Embryonic facial prominence (tissue), 1 donor: ENCODE results near the gene ARID5B.
A peak's percentile ranks its signal among the peaks of the same experiment; 100 is the strongest.
"Not testable (repeated sequence)": the region's sequence is repeated elsewhere in the genome, so short reads cannot be mapped to it uniquely, and the experiment has no call there.

Source experiments
- DNase-seq: peaks from one replicate; pipeline ENCODE4 v3.0.0-alpha.2; 2016; ENCODE audit errors: extremely low spot score

Gene ARID5B

DNA sequence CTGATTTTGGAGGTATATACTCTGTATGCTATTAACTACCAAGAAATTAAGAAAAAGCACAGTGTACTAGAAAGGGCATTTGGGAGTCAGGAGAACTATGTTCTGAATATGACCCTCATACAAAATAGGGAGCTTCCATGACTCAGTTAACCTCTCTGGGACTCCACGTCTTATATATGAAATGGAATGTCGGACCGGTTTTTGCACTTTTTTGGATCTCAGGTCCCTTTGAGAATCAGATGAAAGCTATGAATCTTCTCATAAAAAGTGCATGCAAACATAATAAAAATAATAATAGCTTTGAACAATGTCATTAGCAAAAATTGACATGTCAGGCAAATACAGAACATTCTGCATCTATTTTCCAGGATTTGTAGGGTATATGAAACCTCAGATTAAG is 113.0 kb downstream of the ARID5B start:
- no peak for DNase-seq

- no peak for DNase-seq
Measured at GRCh38 chr10:62015994-62016393, 114.5 kb downstream of the ARID5B start.

DNA sequence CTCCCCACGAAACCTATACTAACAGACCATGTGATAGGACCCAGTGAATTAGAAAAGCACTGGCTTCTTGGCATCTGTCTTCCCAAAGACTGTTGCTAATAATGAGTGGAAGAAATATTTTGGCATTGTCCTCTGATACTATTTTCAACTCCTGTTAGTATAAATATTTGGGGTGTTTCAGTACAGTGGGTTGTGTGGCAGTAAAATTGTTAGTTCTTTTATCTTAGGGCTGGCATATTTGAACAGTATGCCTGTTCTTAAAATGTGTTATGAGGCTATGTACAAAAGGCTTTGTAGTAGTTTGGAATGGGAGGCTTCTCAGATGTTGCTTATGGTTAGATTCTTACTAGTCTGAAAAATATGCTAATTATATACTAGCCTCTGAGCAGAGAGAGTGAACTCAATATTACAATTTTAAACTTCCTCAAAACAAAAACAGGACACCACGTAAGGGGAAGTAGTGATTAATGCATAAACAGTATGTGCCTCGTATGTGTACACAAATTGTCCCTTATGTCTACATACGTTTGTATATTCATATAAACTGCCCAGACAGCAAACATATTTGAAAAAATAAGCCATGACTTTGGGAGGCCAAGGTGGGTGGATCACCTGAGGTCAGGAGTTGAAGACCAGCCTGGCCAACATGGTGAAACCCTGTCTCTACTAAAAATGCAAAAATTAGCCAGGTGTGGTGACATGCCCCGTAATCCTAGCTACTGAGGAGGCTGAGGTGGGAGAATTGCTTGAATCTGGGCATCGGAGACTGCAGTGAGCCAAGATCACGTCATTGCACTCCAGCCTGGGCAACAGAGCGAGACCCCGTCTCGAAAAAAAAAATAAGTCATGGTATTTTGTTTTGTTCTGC is 115.4 kb downstream of the ARID5B start:
- no peak for DNase-seq

- no peak for DNase-seq
Measured at GRCh38 chr10:62017491-62017870, 116.0 kb downstream of the ARID5B start.

DNA sequence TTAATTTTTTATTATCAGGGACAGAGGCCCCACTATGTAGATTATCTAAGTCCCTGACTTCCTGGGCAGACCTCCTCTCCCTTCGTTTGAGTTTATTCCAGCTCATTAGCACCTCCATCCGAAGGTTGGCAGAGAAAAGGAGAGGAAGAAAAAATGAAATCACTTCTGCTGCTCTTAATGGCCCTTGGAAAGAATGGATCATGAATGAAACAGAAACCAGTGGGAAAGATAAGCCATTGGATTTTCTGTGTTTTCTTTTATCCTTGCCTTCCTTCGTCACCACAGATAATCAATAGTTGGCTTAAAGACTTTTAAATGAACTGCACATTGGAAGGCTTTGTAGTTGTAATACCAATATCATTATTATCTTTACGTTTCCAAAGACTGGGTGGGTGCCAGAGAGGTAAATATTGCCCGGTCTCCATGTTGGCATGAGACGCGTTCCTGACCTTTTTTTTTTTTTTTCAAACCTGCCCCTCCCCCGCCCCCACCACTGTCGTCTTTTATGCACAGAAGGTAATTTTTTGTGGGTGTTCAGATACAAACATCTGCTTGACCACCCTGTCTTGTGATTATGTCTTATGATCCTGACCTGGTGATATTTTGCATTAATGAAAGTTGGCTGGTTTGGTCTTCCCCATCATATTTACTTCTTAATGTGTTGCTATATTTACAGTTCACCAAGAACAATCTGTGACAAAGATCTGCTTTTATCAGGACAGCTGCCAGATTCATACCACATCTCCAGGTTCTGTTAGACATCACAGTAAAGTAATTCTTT is 116.8 kb downstream of the ARID5B start:
- DNase-seq: no peak

- no peak for DNase-seq
Measured at GRCh38 chr10:62019013-62019684, 117.7 kb downstream of the ARID5B start.

GRCh38 chr10:62019685-62020359 is 118.3 kb downstream of the ARID5B start:
- peak; percentile 59 for DNase-seq

DNA sequence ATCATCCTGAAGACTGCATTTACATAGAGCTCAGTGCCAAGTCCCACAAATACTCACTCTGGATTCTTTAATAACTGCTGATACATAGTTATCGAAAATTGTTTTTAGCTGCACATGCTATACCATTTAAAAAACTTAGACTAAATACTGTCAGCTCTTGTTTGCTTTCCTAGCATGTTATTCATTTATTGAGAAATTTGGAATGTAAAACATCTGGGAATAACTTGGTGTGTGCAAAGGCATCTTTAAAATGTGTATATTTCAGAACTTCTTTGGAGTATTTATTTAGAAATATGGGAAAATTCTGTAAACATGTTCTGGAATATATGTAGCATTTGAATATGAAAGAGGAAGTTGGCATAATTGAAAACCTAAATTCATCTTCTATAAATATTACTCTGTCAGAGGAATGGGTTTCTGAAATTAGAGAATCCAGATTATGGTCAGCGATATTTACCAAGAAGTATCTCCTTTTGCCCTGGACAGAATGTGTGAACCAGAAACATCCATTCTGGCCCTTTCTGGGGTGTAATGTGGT is 119.7 kb downstream of the ARID5B start:
- DNase-seq: no peak

DNA sequence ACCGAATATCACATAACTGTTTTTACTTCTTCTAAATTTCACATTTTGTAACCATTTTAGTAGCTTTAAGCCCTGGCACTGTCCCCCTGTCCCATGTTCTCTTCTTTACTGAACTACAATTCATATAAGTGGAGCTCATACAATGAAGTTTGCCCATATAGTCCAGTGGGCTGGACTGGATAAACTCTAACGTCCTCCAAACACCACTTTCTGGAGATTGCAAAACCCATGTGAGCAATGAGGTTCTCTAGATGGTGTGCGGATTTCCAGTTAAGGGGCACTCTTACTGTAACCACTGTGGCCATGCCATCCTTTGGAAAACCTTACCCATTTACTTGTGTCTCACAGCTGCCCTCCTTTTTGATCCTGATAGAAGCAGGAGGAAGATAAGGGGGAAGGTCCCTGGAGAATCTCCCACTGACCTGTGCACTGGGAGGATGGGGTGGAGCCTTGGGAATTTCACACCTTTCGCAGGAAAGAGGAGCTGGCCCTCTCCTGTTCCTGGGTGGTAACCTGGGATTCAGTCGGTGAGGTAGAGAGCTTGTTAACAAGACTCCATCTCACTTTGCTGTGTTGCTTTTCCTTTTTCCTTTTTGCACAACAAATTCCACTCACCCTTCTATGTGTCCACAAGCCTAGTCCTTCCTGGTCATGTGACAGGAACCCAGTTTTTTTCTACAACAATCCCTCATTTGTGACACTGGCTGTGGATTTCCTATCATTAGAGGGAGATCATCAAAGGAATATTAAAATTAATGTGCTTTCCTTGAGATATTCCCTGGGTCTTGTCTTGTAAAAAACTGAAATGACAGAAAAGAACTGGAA is 120.7 kb downstream of the ARID5B start:
- no peak for DNase-seq

DNA sequence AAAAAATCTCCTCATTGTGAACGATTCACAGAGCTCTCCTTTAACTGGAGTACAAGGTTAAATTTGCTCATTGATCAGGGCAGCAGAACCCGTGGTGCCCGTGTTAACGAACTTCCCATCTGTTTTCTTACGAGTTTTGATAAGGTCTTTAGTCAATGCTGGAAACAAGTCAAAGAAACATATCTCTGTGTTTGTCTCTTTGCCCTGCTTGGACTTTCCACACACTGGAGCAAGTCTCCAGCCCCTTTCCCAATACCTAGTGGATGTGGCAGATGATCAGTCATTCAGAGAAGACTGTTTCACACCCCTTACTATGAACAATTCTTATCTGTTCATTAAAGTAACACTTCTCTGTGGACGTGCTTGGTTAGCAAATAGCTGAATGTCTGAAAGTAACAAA is 121.3 kb downstream of the ARID5B start:
- no peak for DNase-seq

- no peak for DNase-seq
Measured at GRCh38 chr10:62023329-62023728, 121.8 kb downstream of the ARID5B start.

DNA sequence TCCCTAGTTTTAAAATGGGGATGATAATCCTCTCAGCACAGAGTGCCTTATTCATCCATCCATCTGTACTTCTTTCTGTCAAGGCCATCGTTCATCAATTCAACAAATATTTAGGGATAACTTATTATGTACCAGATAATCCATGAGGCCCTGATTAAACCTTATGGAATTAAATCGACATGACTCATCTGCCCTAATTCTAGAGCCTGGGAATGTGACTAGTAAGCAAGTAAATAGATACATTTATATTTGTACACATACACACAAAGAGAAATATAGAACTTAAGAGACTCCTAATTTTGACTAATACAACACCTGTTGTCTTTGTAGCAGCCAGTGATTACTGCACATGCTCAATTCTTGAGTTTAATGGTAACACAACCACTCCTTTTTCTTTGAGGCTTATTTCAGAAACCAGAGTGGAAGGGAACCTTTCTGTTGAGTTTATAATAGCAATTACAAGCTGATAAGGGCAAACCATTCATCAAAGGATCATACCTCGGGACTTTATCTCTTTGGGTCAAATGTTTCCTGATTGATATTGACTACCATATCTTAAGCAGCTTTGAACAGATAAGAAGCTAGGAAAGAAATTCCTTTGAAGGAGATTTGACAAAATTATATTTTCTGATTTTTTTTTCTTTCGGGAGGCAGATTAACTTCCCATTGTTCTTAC is 122.7 kb downstream of the ARID5B start:
- no peak for DNase-seq

GRCh38 chr10:62025134-62025794 is 123.8 kb downstream of the ARID5B start:
- no peak for DNase-seq

DNA sequence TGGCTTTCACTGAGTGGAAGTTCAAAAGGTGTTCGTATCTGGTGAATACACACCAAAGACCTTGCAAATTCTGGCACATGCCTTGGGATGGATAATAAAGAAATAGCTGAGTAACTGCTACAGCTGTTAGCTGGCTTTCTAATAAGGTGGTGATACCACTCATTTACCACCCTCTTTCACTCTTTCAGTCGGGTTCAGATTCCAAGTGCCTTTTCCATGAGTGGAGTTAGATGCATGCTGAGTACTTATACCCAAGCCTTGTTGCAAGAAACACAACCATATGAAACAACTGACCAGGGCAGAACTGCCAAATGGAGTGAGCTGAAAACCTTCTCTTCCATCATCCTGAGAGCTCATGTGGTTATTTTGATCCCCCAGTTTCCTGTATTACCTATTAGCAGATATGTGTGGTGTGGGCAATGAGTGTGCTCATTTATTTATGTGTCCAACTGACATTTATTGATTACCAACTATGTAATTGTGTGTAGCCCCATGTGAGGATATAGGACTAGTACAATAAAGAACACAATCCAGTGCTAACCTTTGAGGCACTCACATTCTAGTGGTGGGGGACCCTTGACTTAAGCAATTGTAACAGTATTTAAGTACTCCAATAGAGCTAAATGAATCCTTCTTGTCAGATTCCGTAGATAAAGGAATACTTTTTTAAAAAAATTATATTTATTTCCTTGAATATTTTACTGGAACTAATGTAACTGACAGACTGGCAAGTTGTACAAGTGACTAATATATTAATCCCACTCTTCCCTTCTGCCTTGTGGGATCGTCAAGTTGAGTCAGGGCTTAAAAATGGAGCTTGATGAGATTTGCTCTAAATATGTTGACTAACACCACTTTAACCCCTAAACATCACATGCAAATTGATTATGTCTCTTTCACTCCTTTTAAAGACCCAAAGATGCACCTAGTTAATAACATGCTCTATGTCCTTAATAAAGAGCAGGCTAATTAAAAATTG is 124.7 kb downstream of the ARID5B start:
- no peak for DNase-seq

DNA sequence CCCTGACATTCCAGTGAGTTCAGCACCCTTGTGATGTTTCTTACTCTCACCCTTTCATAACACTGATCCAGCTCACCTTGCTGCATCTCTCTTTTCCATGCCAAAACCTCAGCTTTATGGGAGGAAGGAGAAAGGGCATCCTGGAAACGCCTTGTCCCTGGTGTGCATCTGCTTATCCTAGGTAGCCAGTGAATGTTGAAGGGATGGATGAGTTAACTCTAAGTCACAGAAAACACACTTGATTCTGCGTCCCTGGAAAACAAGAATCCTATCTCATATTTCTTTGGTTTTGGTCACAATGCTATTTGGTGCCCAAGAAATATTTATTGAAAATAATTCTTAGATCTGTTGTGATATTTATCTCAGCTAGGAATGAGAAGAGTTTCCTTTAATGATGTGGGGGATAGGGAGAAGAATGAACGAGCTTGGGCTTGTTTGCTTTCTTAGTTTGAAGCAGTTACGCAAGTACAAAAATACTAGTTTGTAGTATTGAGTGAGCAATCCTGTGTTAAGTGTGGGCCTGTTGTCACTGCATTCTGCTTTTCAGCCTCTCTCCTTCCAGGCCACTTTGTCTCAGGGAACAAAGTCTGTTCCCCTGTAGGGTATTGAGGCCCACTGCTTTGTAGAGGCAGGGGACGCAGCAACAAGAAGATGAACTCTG is 126.5 kb downstream of the ARID5B start:
- DNase-seq: no peak

DNA sequence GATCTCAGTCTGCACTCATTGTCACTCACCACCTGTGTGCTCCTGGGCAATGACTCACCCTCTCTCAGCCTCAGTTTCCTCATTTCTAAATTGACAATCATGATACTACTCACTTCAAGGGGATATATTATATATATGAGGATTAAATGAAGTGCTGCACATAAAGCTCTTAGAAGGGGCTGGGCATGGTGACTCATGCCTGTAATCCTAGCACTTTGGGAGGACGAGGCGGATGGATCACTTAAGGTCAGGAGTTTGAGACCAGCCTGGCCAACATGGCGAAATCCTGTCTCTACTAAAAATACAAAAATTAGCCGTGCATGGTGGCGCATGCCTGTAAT is 127.0 kb downstream of the ARID5B start:
- DNase-seq: not testable (repeated sequence)

GRCh38 chr10:62029401-62029800 is 127.9 kb downstream of the ARID5B start:
- no peak for DNase-seq

GRCh38 chr10:62031507-62031906 is 130.0 kb downstream of the ARID5B start:
- DNase-seq: no peak
